NCI-H1694 treated with DMSO at 0.1 percent for 48 hours (cell line): ENCODE measurements around the gene ZNF529.

ENCODE experiments used
- DNase-seq: peaks from one replicate; lab custom pipeline; 2025; lab: John Stamatoyannopoulos, UW

The ZNF529 gene

GRCh38 chr19:36514012-36514612, 59.0 kb downstream of the ZNF529 start:
- DNase-seq = no peak

- DNase-seq = no peak
These were observed 64.8 kb downstream of the ZNF529 start for GRCh38 chr19:36508325-36508724.

- DNase-seq = no peak
These were observed 71.1 kb downstream of the ZNF529 start for GRCh38 chr19:36501973-36502372.

GRCh38 chr19:36497001-36497400, 76.1 kb downstream of the ZNF529 start:
- DNase-seq = no peak
